ENCODE results near the gene PNRC1.

GRCh38 chr6:89068695-89069094, 11.9 kb upstream of the PNRC1 start:
- no peak for TF ChIP-seq CTCF (conservative IDR thresholded peaks at IDR 0.05 in 1 of 2, IDR thresholded peaks at IDR 0.05 in 1 of 2; ENCODE audit: extremely low read depth in 1 of 2, insufficient read depth in 1 of 2, low read depth in 1 of 2, low read length in 2 of 2)
- no peak for TF ChIP-seq EZH2 (IDR thresholded peaks at IDR 0.05; ENCODE audit: borderline replicate concordance, low read length)
